HS-27A (cell line): ENCODE data around the gene RPL37A.

ENCODE experiments used
- DNase-seq: peaks from one replicate; pipeline ENCODE4 v3.0.0-alpha.2; 2012; ENCODE audit warnings: low read depth, missing footprints

The RPL37A gene

DNA sequence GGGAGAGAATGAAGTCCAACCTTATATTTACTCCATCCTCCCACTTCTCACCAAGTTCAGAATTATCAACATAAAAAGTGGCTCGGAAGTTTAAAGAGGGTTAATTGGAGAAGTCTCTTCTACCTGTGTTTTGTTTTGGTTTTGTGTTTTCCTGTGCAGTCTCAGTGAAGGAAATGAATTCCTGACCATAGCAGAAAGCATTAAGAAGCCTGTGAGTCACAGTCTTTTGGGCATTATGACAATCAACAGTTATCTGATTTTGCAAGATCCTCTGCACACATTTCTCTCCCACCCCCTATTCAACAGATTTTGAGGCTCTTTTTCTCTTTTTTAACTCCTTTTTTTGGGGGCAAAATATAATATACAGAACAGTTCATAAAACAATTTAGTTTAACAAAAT is 8.6 kb upstream of the RPL37A start:
- no peak for DNase-seq

- no peak for DNase-seq
These were observed 6.6 kb upstream of the RPL37A start for GRCh38 chr2:216491793-216492596.

DNA sequence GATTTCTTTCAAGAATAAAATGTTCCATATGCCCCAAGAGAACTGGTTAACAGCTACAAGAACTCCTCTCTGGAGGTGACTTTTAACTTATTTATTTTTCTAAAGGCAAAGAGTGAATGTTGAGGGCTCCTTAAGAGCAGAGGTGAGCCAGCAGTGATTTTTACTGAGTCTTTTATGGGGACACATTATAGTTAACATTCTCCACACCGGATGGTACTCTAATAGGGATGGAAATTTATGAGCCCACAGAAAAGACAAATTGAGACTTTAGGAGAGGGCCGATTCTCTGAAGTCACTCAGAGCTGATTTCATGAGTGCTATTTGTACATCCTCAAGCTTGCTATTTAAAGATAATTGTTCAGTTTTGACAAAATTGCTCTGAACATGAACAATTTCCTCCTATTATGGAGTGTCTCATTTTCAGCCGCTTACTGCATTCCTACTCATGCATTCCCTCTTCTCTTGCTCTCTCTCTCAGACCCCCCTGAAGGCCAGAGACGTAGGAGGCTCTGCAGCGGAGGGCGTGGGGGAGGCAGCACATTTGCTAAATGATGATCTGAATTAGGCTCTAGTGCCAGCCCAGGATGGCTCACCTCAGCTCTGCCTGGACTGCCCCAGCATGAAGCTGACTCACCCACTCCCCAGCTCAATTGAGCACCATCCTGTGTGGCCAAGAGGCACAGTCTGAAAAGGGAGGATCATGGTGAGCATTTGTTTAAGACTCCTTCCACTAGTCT is 5.9 kb upstream of the RPL37A start:
- no peak for DNase-seq

GRCh38 chr2:216493334-216493685 is 5.3 kb upstream of the RPL37A start:
- DNase-seq: no peak

- DNase-seq: no peak
These were observed 3.0 kb upstream of the RPL37A start for GRCh38 chr2:216495656-216496055.

DNA sequence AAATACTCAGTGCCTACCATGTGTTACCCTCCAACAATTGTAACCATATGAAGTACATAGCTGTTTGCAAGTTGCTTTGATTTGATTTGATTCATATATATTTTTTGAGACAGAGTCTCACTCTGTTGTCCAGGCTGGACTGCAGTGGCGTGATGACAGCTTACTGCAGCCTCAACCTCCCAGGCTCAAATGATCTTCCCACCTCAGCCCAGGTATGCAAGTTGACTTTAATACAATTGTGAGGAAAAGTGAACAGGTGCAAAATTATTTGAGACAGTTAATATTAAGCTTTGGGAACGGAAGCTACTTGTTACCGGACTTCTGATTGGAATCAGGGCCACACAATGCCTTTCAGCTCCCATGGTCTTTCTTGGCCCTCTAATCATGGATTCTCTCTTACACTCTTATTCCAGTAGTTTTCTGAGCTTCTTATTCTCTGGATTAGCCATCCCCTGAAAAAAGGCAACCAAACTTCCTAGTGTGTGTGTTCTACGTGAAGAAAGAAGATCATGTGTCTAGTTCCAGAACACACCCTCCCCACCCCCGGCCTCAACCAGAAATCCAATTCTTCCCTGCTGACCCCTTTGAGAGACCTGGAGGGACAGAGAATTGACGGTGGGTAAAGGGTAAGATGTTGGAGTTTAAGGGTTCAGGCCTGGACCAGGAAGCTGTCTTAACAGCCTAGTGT is 1.1 kb upstream of the RPL37A start:
- no peak for DNase-seq

DNA sequence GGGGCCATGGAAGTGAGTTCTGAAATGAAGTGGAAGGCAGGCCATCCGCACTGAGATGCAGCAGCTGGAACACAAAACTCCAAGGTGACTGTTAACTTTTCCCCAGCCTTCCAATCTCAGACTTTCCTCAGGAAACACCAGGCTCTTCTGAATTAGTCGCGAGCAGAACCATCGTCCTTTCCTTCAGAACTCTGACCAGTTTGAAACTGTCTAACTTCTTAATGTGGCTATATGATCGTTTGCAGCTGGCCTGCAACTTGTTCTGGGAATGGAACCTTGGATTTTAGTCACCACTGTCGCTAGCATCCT is 620 bp upstream of the RPL37A start:
- no peak for DNase-seq

GRCh38 chr2:216499641-216500218 is 1.1 kb downstream of the RPL37A start:
- DNase-seq: no peak

- DNase-seq: no peak
These were observed 1.9 kb downstream of the RPL37A start for GRCh38 chr2:216500572-216500971.

- no peak for DNase-seq
These were observed 3.2 kb downstream of the RPL37A start for GRCh38 chr2:216501854-216502253.

DNA sequence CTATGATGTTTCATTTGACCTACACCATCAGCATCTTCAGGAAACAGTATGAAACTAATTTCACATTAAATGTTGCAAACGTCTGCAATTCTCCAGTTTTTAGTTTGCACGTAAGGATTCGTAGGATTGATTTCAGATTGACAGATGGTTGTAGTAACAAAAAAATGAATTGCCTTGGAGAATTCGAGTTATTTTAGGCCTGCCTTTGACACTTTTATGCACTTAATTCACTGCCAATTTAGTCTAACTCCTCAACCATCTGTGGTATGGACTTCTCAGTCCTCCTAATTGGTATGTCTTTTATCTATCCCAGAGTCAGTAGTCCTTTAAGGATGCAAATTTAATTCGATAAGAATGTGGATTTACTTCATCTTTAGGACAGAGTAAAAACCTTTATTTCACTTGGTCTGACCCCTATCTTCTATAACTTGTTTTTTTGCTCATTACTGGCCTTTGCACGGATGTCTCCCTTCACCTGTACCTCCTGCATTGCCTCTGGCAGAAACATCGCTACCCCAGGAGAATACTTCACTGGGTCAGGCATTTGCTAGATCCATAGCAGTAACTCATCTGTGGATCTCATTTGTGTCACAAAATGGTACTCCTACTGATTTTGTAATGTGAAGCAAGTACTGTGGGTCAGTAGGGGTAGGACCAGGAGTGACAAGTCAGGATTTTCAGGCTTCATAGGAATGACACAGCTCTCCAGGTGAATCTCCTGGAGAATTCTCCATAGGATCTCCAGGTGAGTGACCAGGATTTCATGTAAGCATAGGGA is 3.9 kb downstream of the RPL37A start:
- DNase-seq: no peak

DNA sequence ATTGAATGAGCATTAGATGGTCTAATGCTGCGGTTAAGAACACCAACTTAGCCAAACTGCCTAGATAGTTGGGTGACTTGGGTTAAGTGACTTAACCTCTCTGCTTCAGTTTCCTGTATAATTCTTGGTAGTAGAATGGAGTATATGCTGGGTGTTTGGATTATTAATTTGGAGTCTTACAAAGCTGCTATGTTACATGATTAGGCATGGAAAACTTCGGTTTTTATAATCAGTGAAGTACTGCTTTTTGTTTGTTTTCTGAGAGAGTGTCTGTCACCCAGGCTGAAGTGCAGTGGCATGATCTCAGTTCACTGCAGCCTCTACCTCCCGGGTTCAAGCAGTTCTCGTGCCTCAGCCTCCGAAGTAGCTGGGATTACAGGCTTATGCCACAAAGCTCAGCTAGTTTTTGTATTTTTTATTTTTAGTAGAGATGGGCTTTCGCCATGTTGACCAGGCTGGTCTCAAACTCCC is 4.5 kb downstream of the RPL37A start:
- no peak for DNase-seq

- no peak for DNase-seq
These were observed 5.2 kb downstream of the RPL37A start for GRCh38 chr2:216503697-216504375.

- DNase-seq: no peak
These were observed 5.7 kb downstream of the RPL37A start for GRCh38 chr2:216504376-216504762.

DNA sequence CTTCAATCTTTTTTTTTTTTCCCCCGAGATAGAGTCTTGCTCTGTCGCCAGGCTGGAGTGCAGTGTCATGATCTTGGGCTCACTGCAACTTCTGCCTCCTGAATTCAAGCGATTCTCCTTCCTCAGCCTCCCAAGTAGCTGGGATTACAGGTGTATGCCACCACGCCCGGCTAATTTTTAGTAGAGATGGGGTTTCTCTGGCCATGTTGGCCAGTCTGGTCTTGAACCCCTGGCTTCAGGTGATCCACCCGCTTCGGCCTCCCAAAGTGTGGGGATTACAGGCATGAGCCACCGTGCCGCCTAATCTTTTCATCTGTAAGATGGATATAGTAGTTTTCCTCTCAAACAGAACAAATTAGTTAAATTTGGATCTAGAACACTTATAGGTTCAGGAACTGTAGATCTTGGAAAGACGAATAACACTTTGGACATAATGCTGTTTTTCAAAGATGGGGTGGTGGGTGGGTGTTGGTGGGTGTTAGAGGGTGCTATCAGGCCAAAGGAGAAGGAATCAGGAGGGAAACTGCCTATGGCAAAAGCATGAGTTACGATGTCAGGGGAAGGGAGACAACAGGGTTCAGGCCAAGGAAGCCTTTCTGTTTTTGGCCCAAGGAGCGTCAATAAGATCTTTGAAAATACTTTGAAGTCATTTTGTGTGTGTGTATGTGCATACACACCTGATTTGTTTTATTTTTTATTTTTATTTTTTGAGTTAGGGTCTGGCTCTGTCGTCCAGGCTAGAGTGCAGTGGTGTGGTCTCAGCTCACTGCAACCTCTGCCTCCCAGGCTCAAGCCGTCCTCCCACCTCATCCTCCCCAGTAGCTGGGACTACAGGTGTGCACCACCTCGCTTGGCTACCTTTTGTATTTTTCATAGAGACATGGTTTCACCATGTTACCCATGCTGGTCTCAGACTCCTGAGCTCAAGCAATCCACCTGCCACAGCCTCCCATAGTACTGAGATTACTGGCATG is 6.8 kb downstream of the RPL37A start:
- DNase-seq: no peak

DNA sequence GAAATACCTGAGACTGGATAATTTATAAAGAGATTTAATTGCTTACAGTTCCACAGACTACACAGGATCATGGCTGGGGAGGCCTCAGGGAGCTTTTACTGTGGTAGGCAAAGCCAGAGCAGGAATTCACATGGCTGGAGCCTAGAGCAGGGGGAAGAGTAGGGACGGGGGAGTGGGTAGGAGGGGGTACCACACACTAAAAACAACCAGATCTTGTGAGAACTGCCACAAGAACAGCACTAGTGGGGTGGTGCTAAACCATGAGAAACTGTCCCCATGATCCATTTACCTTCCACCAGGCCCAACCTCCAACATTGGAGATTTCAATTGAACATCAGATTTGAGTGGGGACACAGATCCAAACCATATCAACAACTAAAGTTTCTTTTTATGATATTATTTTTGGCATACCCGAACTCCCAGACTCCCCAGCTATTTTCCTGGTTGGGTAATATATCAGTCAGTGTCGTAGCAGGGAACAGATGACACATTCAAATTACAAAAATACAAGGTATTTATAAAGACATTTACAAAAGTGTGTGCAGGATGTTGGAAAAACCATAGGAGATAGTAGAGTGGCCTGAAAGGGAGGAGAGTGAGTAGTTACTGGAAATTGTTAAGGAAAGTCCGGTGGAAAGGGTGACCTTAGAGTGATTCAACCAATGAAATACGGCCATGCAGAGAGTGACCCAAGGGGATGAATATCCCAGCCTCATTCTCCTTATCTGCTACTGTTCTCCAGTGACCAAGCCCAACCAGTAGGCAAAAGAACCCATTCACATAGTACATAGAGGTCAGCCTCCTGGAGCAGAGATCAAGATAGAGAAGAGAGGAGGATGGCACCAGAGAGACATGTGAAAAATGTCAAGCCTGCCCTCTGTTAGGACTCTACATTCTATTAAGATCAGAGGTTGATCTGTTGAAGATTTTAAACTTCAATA is 8.8 kb downstream of the RPL37A start:
- no peak for DNase-seq

DNA sequence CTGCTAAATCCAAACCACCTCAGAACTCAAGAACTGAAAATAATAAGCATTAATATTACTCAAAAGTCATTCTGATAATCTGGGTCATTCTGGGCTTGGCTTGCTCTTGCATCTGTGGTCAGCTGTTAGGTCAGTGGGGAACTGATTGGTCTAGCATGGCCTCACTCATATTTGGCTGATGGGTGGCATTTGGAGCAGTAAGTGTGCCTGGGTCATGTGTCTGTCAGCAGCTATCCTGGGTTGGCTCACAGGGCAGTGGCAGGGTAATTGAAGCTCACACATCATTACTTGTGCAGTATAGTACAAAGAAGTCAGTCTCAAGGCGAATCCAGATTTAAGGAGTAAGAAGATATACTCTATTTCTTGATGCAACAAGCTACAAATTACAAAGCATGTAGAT is 9.6 kb downstream of the RPL37A start:
- no peak for DNase-seq

DNA sequence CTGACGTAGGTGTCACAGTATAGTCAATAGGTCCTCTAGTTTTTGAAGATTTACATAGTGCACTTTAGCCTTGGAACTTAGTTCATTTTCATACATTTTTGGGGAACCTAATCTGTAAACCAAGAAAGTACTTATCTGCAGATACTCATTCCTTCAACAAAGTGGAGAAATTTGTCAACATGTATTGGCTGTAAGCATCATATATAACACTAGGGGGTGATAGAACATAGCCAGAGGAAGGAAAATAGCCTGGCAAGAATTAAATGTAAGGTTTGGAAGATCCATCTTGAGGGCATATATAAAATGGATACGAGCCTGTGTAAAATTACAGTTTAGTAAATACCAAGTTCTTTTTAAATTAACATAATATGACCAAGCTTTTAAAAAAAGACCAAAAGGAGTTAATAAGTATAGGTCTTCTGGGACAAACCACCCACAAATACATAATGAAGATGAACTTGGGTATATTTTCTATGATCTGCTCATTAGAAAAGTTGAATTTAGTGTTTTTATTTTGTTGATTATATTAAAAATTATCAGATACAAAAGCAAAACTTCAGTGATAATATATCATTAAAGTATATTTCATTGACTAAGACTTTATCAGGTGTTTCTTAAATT is 18.2 kb downstream of the RPL37A start:
- DNase-seq: no peak
